Measurements from ENCODE around the gene ABI1.

Gene ABI1

GRCh38 chr10:26737730-26738129 is 123.0 kb downstream of the ABI1 start:
- peak; percentile 34 for DNase-seq
- Histone ChIP-seq H3K4me2 (ENCODE audit: low read length, poor library complexity, severe bottlenecking) (no peak overlapping the region), H3K4me3 (ENCODE audit: insufficient read depth in 1 of 2, low read depth in 1 of 2, low read length in 2 of 2) (no peak overlapping the region), H4K91ac (ENCODE audit: low read length) (no peak overlapping the region), H3K9me3 (ENCODE audit: control insufficient read depth, low read length) (no peaks in the 10 kb centered on the region), H3K79me1 (replicated peaks; ENCODE audit: low read length, poor library complexity, severe bottlenecking) (peaks cover 7% of the 10 kb centered on the region), H3K27ac (ENCODE audit: low read length, poor library complexity, severe bottlenecking) (no peak overlapping the region), H2BK15ac (ENCODE audit: low read depth, poor library complexity, severe bottlenecking) (no peak overlapping the region), H3K9ac (ENCODE audit: low read length) (peak overlapping the region; percentile 71), H2BK120ac (ENCODE audit: low read depth, low read length) (no peak overlapping the region), H2BK12ac (ENCODE audit: low read length in 2 of 2) (no peak overlapping the region), H2BK5ac (ENCODE audit: low read depth, low read length, poor library complexity, severe bottlenecking) (no peak overlapping the region), H3K4ac (ENCODE audit: low read depth in 1 of 2, low read length in 2 of 2) (no peak overlapping the region), H3K4me1 (ENCODE audit: control insufficient read depth, insufficient read depth, low read depth, low read length) (peaks cover under 1% of the 10 kb centered on the region), H3K18ac (ENCODE audit: low read depth in 1 of 2, low read length in 2 of 2) (no peak overlapping the region), H3K23ac (ENCODE audit: low read length in 2 of 2) (peak overlapping the region in 1 of 2 experiments; percentile 74), H2AFZ (ENCODE audit: low read depth, low read length) (no peak overlapping the region), H3K36me3 (ENCODE audit: control insufficient read depth in 1 of 2, insufficient read depth in 2 of 2, low read depth in 1 of 2, low read length in 2 of 2) (peaks cover 25 to 62% of the 10 kb centered on the region in 2 experiments), H3K14ac (ENCODE audit: low read length in 2 of 2) (no peak overlapping the region), H2AK5ac (ENCODE audit: low read length, severe bottlenecking) (no peak overlapping the region), H3K27me3 (ENCODE audit: control insufficient read depth in 1 of 2, insufficient read depth in 1 of 2, low read length in 2 of 2) (no peaks in the 10 kb centered on the region), H4K8ac (ENCODE audit: low read length) (no peak overlapping the region)
- 92% methylated on average over 1 of the region's 1 CpG for WGBS

DNA sequence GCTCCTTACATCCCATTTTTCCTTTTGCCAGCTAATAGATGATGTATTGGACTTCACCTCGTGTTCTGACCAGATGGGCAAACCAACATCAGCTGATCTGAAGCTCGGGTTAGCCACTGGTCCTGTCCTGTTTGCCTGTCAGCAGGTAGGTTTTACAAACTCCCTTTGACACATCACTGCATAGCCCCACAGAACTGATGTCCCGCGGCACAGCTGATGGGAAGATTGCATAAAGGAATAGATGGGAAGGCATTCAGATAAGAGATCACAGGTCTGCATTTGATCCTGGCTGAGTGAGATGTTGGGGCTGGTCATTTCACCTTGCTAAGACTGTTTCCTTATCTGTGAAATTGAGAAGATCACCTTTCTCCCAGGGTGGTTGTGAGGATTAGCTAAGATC is 125.3 kb downstream of the ABI1 start:
- no peak overlapping the region for H4K8ac ChIP-seq (ENCODE audit: low read length)
- WGBS: 99% methylated on average over 4 of the region's 4 CpGs
- H2BK120ac ChIP-seq (ENCODE audit: low read depth, low read length): no peak overlapping the region
- DNase-seq: no peak
- H3K9me3 ChIP-seq (ENCODE audit: control insufficient read depth, low read length): no peaks in the 10 kb centered on the region
- H3K27ac ChIP-seq (ENCODE audit: low read length, poor library complexity, severe bottlenecking): no peak overlapping the region
- H3K14ac ChIP-seq (ENCODE audit: low read length in 2 of 2): no peak overlapping the region
- H3K9ac ChIP-seq (ENCODE audit: low read length): no peak overlapping the region
- H2BK15ac ChIP-seq (ENCODE audit: low read depth, poor library complexity, severe bottlenecking): no peak overlapping the region
- H2BK5ac ChIP-seq (ENCODE audit: low read depth, low read length, poor library complexity, severe bottlenecking): no peak overlapping the region
- no peak overlapping the region for H2AK5ac ChIP-seq (ENCODE audit: low read length, severe bottlenecking)
- no peak overlapping the region for H3K4ac ChIP-seq (ENCODE audit: low read depth in 1 of 2, low read length in 2 of 2)
- no peaks in the 10 kb centered on the region for H3K27me3 ChIP-seq (ENCODE audit: control insufficient read depth in 1 of 2, insufficient read depth in 1 of 2, low read length in 2 of 2)
- no peak overlapping the region for H2AFZ ChIP-seq (ENCODE audit: low read depth, low read length)
- H3K4me2 ChIP-seq (ENCODE audit: low read length, poor library complexity, severe bottlenecking): no peak overlapping the region
- H3K23ac ChIP-seq (ENCODE audit: low read length in 2 of 2): no peak overlapping the region
- no peak overlapping the region for H3K4me3 ChIP-seq (ENCODE audit: insufficient read depth in 1 of 2, low read depth in 1 of 2, low read length in 2 of 2)
- H4K91ac ChIP-seq (ENCODE audit: low read length): no peak overlapping the region
- no peak overlapping the region for H3K18ac ChIP-seq (ENCODE audit: low read depth in 1 of 2, low read length in 2 of 2)
- H3K79me1 ChIP-seq (replicated peaks; ENCODE audit: low read length, poor library complexity, severe bottlenecking): peaks cover 2% of the 10 kb centered on the region
- peaks cover 29 to 65% of the 10 kb centered on the region in 2 experiments for H3K36me3 ChIP-seq (ENCODE audit: control insufficient read depth in 1 of 2, insufficient read depth in 2 of 2, low read depth in 1 of 2, low read length in 2 of 2)
- H3K4me1 ChIP-seq (ENCODE audit: control insufficient read depth, insufficient read depth, low read depth, low read length): no peaks in the 10 kb centered on the region
- H2BK12ac ChIP-seq (ENCODE audit: low read length in 2 of 2): no peak overlapping the region

- H3K9me3 ChIP-seq (ENCODE audit: control insufficient read depth, low read length): no peaks in the 10 kb centered on the region
- H3K4me1 ChIP-seq (ENCODE audit: control insufficient read depth, insufficient read depth, low read depth, low read length): no peaks in the 10 kb centered on the region
- H3K36me3 ChIP-seq (ENCODE audit: control insufficient read depth in 1 of 2, insufficient read depth in 2 of 2, low read depth in 1 of 2, low read length in 2 of 2): peaks cover 26 to 66% of the 10 kb centered on the region in 2 experiments
- H3K4me2 ChIP-seq (ENCODE audit: low read length, poor library complexity, severe bottlenecking): no peak overlapping the region
- H4K91ac ChIP-seq (ENCODE audit: low read length): no peak overlapping the region
- no peak overlapping the region for H2BK120ac ChIP-seq (ENCODE audit: low read depth, low read length)
- H2AK5ac ChIP-seq (ENCODE audit: low read length, severe bottlenecking): no peak overlapping the region
- no peak overlapping the region for H4K8ac ChIP-seq (ENCODE audit: low read length)
- H3K9ac ChIP-seq (ENCODE audit: low read length): no peak overlapping the region
- peaks cover 3% of the 10 kb centered on the region for H3K79me1 ChIP-seq (replicated peaks; ENCODE audit: low read length, poor library complexity, severe bottlenecking)
- H3K18ac ChIP-seq (ENCODE audit: low read depth in 1 of 2, low read length in 2 of 2): no peak overlapping the region
- H3K27me3 ChIP-seq (ENCODE audit: control insufficient read depth in 1 of 2, insufficient read depth in 1 of 2, low read length in 2 of 2): no peaks in the 10 kb centered on the region
- no peak overlapping the region for H3K27ac ChIP-seq (ENCODE audit: low read length, poor library complexity, severe bottlenecking)
- H2BK15ac ChIP-seq (ENCODE audit: low read depth, poor library complexity, severe bottlenecking): no peak overlapping the region
- H3K4ac ChIP-seq (ENCODE audit: low read depth in 1 of 2, low read length in 2 of 2): no peak overlapping the region
- no peak overlapping the region for H2BK5ac ChIP-seq (ENCODE audit: low read depth, low read length, poor library complexity, severe bottlenecking)
- no peak overlapping the region for H2BK12ac ChIP-seq (ENCODE audit: low read length in 2 of 2)
- no peak overlapping the region for H3K4me3 ChIP-seq (ENCODE audit: insufficient read depth in 1 of 2, low read depth in 1 of 2, low read length in 2 of 2)
- H2AFZ ChIP-seq (ENCODE audit: low read depth, low read length): no peak overlapping the region
- 98% methylated on average over 14 of the region's 14 CpGs for WGBS
- H3K14ac ChIP-seq (ENCODE audit: low read length in 2 of 2): no peak overlapping the region
- DNase-seq: no peak
- H3K23ac ChIP-seq (ENCODE audit: low read length in 2 of 2): no peak overlapping the region
These were observed 126.8 kb downstream of the ABI1 start for GRCh38 chr10:26733750-26734568.

DNA sequence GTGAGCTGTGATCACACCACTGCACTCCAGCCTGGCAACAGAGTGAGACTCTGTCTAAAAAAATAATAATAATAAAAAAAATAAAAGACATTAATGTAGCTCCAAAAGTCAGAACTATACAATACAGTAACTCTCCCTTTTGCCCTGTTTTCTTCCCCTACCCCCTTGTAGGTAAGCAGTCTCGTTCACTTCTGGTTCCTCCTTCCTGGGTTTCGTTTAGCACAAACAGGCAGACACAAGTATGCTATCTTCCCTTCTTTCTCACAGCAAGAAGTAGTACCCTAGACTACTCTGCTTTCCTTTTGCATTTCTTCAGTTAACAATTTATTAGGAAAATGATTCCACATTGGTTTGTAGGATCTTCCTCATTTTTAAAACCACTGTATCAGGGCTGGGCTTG is 130.2 kb downstream of the ABI1 start:
- H2BK120ac ChIP-seq (ENCODE audit: low read depth, low read length): no peak overlapping the region
- WGBS: 97% methylated on average over 2 of the region's 2 CpGs
- no peak overlapping the region for H2BK12ac ChIP-seq (ENCODE audit: low read length in 2 of 2)
- H3K36me3 ChIP-seq (ENCODE audit: control insufficient read depth in 1 of 2, insufficient read depth in 2 of 2, low read depth in 1 of 2, low read length in 2 of 2): peaks cover 26 to 50% of the 10 kb centered on the region in 2 experiments
- H2AFZ ChIP-seq (ENCODE audit: low read depth, low read length): no peak overlapping the region
- H4K8ac ChIP-seq (ENCODE audit: low read length): no peak overlapping the region
- no peak for DNase-seq
- H3K27ac ChIP-seq (ENCODE audit: low read length, poor library complexity, severe bottlenecking): no peak overlapping the region
- no peak overlapping the region for H3K9ac ChIP-seq (ENCODE audit: low read length)
- no peak overlapping the region for H3K4me2 ChIP-seq (ENCODE audit: low read length, poor library complexity, severe bottlenecking)
- no peak overlapping the region for H2BK15ac ChIP-seq (ENCODE audit: low read depth, poor library complexity, severe bottlenecking)
- no peaks in the 10 kb centered on the region for H3K9me3 ChIP-seq (ENCODE audit: control insufficient read depth, low read length)
- H2BK5ac ChIP-seq (ENCODE audit: low read depth, low read length, poor library complexity, severe bottlenecking): no peak overlapping the region
- no peak overlapping the region for H2AK5ac ChIP-seq (ENCODE audit: low read length, severe bottlenecking)
- H3K4me3 ChIP-seq (ENCODE audit: insufficient read depth in 1 of 2, low read depth in 1 of 2, low read length in 2 of 2): no peak overlapping the region
- H3K4me1 ChIP-seq (ENCODE audit: control insufficient read depth, insufficient read depth, low read depth, low read length): no peaks in the 10 kb centered on the region
- H3K79me1 ChIP-seq (replicated peaks; ENCODE audit: low read length, poor library complexity, severe bottlenecking): peaks cover 8% of the 10 kb centered on the region
- no peak overlapping the region for H4K91ac ChIP-seq (ENCODE audit: low read length)
- no peak overlapping the region for H3K18ac ChIP-seq (ENCODE audit: low read depth in 1 of 2, low read length in 2 of 2)
- no peak overlapping the region for H3K23ac ChIP-seq (ENCODE audit: low read length in 2 of 2)
- no peak overlapping the region for H3K4ac ChIP-seq (ENCODE audit: low read depth in 1 of 2, low read length in 2 of 2)
- no peaks in the 10 kb centered on the region for H3K27me3 ChIP-seq (ENCODE audit: control insufficient read depth in 1 of 2, insufficient read depth in 1 of 2, low read length in 2 of 2)
- no peak overlapping the region for H3K14ac ChIP-seq (ENCODE audit: low read length in 2 of 2)

Measured in mesenchymal stem cell (in vitro differentiated cells and primary cell).